HPDE6-E6E7 (cell line): ENCODE data around the gene RRP12.
"Not testable (repeated sequence)": the region's sequence is repeated elsewhere in the genome, so short reads cannot be mapped to it uniquely, and the experiment has no call there.

Source experiments
- DNase-seq: peaks from one replicate; pipeline ENCODE4 v3.0.0; 2011; ENCODE audit warnings: missing footprints; ENCODE audit errors: extremely low spot score

The RRP12 gene

GRCh38 chr10:97408496-97408992, 7.4 kb upstream of the RRP12 start:
- no peak for DNase-seq

GRCh38 chr10:97407952-97408248, 6.8 kb upstream of the RRP12 start:
- DNase-seq: no peak

GRCh38 chr10:97407211-97407951, 6.2 kb upstream of the RRP12 start:
- DNase-seq: no peak

GRCh38 chr10:97406483-97406882, 5.3 kb upstream of the RRP12 start:
- DNase-seq: not testable (repeated sequence)

GRCh38 chr10:97406064-97406463, 4.9 kb upstream of the RRP12 start:
- DNase-seq: no peak

GRCh38 chr10:97404044-97404443, 2.9 kb upstream of the RRP12 start:
- no peak for DNase-seq

- DNase-seq: no peak
Measured at GRCh38 chr10:97401455-97401919, 347 bp upstream of the RRP12 start.

GRCh38 chr10:97399843-97400545, 1.1 kb downstream of the RRP12 start:
- DNase-seq: peak; percentile 77

- no peak for DNase-seq
Measured at GRCh38 chr10:97396056-97396455, 5.1 kb downstream of the RRP12 start.

GRCh38 chr10:97393034-97393573, 8.0 kb downstream of the RRP12 start:
- DNase-seq: no peak

GRCh38 chr10:97390091-97390490, 11.0 kb downstream of the RRP12 start:
- no peak for DNase-seq

- DNase-seq: no peak
Measured at GRCh38 chr10:97388152-97388551, 13.0 kb downstream of the RRP12 start.

GRCh38 chr10:97385565-97385964, 15.6 kb downstream of the RRP12 start:
- DNase-seq: no peak

GRCh38 chr10:97384641-97385040, 16.5 kb downstream of the RRP12 start:
- no peak for DNase-seq

GRCh38 chr10:97384156-97384555, 17.0 kb downstream of the RRP12 start:
- no peak for DNase-seq

GRCh38 chr10:97383159-97383558, 18.0 kb downstream of the RRP12 start:
- DNase-seq: no peak

- DNase-seq: no peak
Measured at GRCh38 chr10:97381626-97382025, 19.5 kb downstream of the RRP12 start.

GRCh38 chr10:97380516-97380915, 20.6 kb downstream of the RRP12 start:
- no peak for DNase-seq

- no peak for DNase-seq
Measured at GRCh38 chr10:97378933-97379921, 21.9 kb downstream of the RRP12 start.

- DNase-seq: no peak
Measured at GRCh38 chr10:97376413-97376812, 24.7 kb downstream of the RRP12 start.

GRCh38 chr10:97373456-97373855, 27.7 kb downstream of the RRP12 start:
- no peak for DNase-seq
